Medulla oblongata (tissue), 1 donor: Measurements from ENCODE around the gene ATP6V0E2.
"Not testable (repeated sequence)": the region's sequence is repeated elsewhere in the genome, so short reads cannot be mapped to it uniquely, and the experiment has no call there.

ENCODE experiments used
- DNase-seq: peaks from one replicate; pipeline ENCODE4 v3.0.0-alpha.2; 2015; ENCODE audit errors: extremely low spot score

The ATP6V0E2 gene

GRCh38 chr7:149879766-149880637 lies 6.2 kb downstream of the ATP6V0E2 start:
- DNase-seq: no peak

DNA sequence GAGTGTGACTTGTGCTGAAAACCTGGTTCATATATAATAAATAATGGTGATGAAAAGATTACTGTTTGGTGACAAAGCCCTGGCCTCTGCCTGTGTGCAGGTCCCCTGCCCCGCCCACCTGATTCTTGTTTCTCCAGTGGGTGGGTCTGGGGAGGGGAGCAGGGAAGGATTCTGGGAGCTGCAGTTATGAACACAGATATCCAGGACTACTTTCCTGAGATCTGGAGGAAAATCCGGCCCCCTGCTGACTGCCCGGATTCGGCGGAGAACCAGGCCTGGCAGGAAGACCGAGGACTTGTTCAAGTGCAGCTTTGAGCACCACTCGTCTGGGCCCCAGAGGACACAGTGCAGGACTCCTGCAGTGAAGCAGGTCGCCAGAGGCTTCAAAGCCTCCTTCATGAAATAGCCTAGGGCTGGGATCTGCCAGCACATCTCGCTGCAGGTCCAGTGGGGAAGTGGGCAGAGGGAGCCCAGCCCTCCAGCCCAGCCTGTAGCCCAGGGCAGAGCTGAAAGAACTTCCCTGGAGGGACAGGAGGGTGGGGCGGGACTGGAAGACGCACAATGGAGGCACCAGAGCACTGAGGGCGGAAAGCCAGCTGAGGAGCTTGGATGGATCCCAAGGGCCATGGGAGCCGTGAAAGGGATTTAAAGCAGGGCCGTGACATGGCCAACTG lies 7.0 kb downstream of the ATP6V0E2 start:
- DNase-seq: peak; percentile 89

GRCh38 chr7:149881328-149882247 lies 7.8 kb downstream of the ATP6V0E2 start:
- no peak for DNase-seq

- peak; percentile 88 for DNase-seq
Measured at GRCh38 chr7:149882248-149883047, 8.7 kb downstream of the ATP6V0E2 start.

DNA sequence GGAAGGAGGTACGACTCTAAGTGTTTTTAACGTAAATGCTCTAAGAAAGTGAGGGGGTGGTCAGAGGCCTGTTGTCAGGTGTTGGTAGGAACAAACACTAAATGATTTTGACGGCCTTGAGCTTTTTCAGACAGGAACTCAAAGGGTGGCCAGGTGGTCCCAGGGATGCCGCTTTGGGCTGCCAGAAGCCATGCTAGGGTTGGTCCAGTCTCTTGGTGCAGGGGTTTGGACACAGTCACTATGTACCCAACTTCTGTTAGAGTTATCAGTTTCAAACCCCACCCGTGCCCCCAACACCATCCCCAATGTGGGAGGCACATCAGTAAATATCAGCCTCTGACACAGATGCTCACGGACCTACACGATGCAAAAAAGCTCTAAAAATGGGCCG lies 9.3 kb downstream of the ATP6V0E2 start:
- DNase-seq: no peak

- peak; percentile 89 for DNase-seq
Measured at GRCh38 chr7:149883452-149883861, 9.7 kb downstream of the ATP6V0E2 start.

- no peak for DNase-seq
Measured at GRCh38 chr7:149884016-149884415, 10.2 kb downstream of the ATP6V0E2 start.

DNA sequence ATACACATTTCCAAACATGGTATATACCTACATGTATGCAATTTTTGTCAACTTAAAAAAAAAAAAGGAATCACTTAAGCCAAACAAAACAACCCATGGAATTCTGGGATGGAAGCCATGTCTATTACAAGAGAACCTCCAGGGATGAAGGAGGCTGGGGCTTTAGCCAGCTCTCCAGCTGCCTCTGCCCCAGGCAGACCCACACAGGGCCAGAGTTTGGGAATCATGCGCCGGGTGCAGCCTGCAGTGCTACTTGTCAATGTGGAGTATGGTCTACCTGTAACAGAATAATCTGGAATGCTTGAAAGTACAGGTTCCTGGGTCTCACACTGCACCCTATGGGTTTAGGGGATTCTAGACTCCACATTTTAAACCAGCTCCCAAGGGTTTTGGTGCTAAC lies 10.8 kb downstream of the ATP6V0E2 start:
- no peak for DNase-seq

DNA sequence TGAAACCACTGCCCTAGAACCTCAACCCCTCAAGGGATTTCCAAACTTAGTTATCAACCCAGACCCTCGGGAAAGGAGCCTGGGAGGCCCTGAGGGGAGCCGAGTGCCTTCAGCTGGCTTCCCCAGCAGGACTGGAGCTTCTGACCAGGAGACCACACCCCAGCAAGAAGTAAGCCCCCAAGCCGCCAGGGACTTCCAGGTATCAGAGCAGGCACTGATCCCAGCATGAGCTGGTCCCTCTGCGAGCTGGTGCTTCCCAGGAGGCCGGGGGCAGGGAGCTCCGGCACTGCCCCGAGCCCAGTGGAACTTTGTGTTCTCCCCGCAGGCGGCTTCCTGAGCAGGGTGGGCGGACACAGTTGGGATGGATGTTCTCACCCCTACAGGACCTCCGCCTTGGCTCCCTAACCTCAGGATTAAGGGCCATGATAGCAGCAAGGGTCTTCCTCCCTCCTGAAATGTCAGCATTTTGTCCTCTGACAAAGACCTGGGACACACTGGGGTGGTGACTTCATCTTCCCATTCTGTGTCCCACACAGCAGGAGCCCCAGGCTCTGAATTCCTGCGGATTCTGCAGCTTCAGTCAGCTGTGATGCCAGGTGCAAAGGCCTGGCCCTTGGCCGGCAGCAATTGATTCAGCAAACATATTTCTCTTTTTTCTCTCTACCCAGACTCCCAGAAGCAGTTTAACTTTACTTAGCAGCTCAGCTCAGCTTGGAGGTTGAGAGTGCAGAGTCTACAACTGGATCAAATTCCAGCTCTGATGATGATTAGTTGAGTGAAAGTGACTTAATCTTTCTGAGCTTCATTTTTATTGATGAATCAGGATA lies 11.6 kb downstream of the ATP6V0E2 start:
- no peak for DNase-seq

DNA sequence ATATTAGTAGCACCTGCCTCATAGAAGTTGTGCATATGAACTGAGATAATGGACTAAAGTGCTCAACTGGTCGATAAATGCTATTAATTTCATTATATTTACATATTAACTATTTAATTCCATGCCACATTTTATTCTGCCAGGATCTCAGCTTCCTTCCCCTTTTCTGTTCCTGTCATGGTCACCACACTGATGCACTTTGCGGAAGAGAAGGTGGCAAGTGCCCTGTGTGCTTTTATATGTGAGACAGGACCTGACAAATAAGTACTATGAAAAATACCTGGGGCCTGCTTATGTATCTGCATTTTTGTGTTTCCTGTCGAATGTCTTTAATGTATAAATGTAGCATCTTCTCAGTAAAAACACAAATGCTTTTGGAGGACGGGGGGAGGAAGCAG lies 12.2 kb downstream of the ATP6V0E2 start:
- DNase-seq: no peak

GRCh38 chr7:149887311-149887710 lies 13.5 kb downstream of the ATP6V0E2 start:
- DNase-seq: no peak

- not testable (repeated sequence) for DNase-seq
Measured at GRCh38 chr7:149890715-149891114, 16.9 kb downstream of the ATP6V0E2 start.

- DNase-seq: not testable (repeated sequence)
Measured at GRCh38 chr7:149894957-149895356, 21.2 kb downstream of the ATP6V0E2 start.

GRCh38 chr7:149907776-149908376 lies 34.1 kb downstream of the ATP6V0E2 start:
- peak; percentile 3 for DNase-seq

DNA sequence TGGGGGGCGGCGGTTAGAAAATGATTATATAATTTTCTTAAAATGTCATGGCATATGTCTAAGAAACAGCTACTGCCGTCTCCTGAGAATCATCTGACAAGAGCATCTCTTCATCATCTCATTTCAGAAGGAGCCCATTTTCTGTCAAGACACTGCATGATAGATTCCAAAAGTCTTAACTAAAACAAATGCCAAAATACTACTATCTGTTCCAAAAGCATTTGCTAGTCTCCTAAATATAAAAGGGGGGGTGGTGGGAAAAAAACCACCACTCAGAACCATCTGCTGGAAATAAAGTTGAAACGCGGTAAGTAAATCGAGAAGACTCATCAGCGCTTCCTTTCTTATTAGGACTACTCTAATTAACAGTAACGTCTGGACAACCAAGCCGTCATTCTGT lies 36.5 kb downstream of the ATP6V0E2 start:
- DNase-seq: not testable (repeated sequence)

DNA sequence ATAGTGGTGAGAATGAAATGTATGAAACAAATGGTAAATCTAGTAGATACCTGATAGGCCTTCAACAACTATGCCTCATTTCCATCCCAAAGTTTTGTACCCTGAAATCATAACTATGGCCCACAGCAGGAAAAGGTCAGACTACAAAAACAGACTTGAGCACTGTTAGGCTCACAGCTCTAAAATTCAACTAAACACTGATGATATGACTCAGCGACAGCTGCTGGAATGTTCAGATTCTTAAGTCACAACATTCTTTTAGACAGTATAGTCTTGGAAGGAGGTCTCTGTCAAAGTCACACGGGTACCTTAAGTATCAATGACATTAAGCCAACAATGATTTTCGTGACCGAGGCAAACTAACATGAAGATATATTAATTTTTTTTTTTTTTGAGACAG lies 38.4 kb downstream of the ATP6V0E2 start:
- not testable (repeated sequence) for DNase-seq

DNA sequence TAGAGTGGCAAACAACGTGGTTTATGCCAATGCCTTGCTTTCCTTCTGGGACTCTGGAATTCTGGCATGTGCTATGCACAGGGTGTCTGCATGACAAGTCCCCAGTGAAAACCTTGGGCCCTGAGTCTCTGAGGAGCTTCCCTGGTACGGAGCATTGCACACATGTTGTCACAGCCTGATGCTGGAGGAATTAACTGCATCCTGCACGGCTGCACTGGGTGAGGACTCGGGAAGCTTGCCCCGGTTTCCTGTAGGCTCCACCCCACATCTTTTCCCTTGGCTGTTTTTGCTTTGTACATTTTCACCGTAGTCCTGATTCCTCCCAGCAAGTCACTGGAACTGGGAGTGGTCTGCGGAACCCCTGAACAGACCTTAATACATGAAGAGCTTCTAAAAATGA lies 52.6 kb downstream of the ATP6V0E2 start:
- not testable (repeated sequence) for DNase-seq
